ENCODE data around the gene SRL. TPM values are rescaled to one million over a fixed set of nuclear protein-coding genes. Genes with fewer than 3 reads are reported as not detected.

The SRL gene
- total and polyA plus RNA-seq, 2 of the 13 experiments (the other 11 are each of a cell fraction or from before 2014, with no cell fraction given), result 0.05 TPM; not detected in 1

GRCh38 chr16:4183237-4184037 lies 58.4 kb downstream of the SRL start (continued):
- TF ChIP-seq ETS1 (CRISPR knock-in tag; IDR thresholded peaks at IDR 0.05), result no peak
- no peak for TF ChIP-seq ZNF720 (CRISPR knock-in tag; IDR thresholded peaks at IDR 0.05)
- TF ChIP-seq JUN (CRISPR knock-in tag; IDR thresholded peaks at IDR 0.05), result no peak
- TF ChIP-seq NR1H2 (CRISPR knock-in tag; IDR thresholded peaks at IDR 0.05; ENCODE audit: borderline replicate concordance, low read depth), result peak; percentile 22; the same call in 1 of the 2 replicates
- no peak for TF ChIP-seq ZNF839 (CRISPR knock-in tag; IDR thresholded peaks at IDR 0.05; ENCODE audit: borderline replicate concordance)
- no peak for TF ChIP-seq STAT5B (CRISPR knock-in tag; IDR thresholded peaks at IDR 0.05)
- 0 out of 2 replicates have a peak, but pooled peaks have one; percentile 36 for TF ChIP-seq ZNF747 (CRISPR knock-in tag; IDR thresholded peaks at IDR 0.05; ENCODE audit: borderline replicate concordance)
- TF ChIP-seq KAT7 (CRISPR knock-in tag; IDR thresholded peaks at IDR 0.05; ENCODE audit: borderline replicate concordance), result peak; percentile 88; the same call in 1 of the 2 replicates
- TF ChIP-seq, protein P1, sequence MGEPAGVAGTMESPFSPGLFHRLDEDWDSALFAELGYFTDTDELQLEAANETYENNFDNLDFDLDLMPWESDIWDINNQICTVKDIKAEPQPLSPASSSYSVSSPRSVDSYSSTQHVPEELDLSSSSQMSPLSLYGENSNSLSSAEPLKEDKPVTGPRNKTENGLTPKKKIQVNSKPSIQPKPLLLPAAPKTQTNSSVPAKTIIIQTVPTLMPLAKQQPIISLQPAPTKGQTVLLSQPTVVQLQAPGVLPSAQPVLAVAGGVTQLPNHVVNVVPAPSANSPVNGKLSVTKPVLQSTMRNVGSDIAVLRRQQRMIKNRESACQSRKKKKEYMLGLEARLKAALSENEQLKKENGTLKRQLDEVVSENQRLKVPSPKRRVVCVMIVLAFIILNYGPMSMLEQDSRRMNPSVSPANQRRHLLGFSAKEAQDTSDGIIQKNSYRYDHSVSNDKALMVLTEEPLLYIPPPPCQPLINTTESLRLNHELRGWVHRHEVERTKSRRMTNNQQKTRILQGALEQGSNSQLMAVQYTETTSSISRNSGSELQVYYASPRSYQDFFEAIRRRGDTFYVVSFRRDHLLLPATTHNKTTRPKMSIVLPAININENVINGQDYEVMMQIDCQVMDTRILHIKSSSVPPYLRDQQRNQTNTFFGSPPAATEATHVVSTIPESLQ (CRISPR knock-in tag; conservative IDR thresholded peaks at IDR 0.05), result no peak
- TF ChIP-seq ZNF235 (CRISPR knock-in tag; IDR thresholded peaks at IDR 0.05; ENCODE audit: borderline replicate concordance), result peak; percentile 89; the same call in 1 of the 2 replicates
- TF ChIP-seq KDM5A (IDR thresholded peaks at IDR 0.05; ENCODE audit: borderline replicate concordance, low read length), result no peak; the same call in 1 of the 2 replicates
- no peak for TF ChIP-seq ZEB1 (IDR thresholded peaks at IDR 0.05; ENCODE audit: insufficient replicate concordance, low read depth)
- peak; percentile 30; the same call in 1 of the 2 replicates for TF ChIP-seq ETV6 (CRISPR knock-in tag; conservative IDR thresholded peaks at IDR 0.05)
- peak; percentile 73; the same call in 1 of the 2 replicates for TF ChIP-seq WIZ (CRISPR knock-in tag; IDR thresholded peaks at IDR 0.05)
- TF ChIP-seq SP2 (CRISPR knock-in tag; IDR thresholded peaks at IDR 0.05), result peak; percentile 44; the same call in 1 of the 2 replicates
- TF ChIP-seq HOXA9 (CRISPR knock-in tag; IDR thresholded peaks at IDR 0.05; ENCODE audit: borderline replicate concordance), result no peak
- TF ChIP-seq SOX5 (CRISPR knock-in tag; IDR thresholded peaks at IDR 0.05; ENCODE audit: borderline replicate concordance), result no peak
- TF ChIP-seq TOPORS (CRISPR knock-in tag; IDR thresholded peaks at IDR 0.05), result peak; percentile 96
- TF ChIP-seq KDM6A (CRISPR knock-in tag; IDR thresholded peaks at IDR 0.05; ENCODE audit: low read depth), result no peak
- peak; percentile 74 for TF ChIP-seq ZBTB2 (CRISPR knock-in tag; IDR thresholded peaks at IDR 0.05; ENCODE audit: low read depth)
- TF ChIP-seq ZNF678 (CRISPR knock-in tag; IDR thresholded peaks at IDR 0.05), result no peak
- TF ChIP-seq ZNF691 (CRISPR knock-in tag; IDR thresholded peaks at IDR 0.05; ENCODE audit: borderline replicate concordance, low read depth), result no peak
- no peak for TF ChIP-seq ZNF652 (CRISPR knock-in tag; IDR thresholded peaks at IDR 0.05; ENCODE audit: borderline replicate concordance, low read depth)
- TF ChIP-seq ZNF460 (CRISPR knock-in tag; IDR thresholded peaks at IDR 0.05; ENCODE audit: borderline replicate concordance), result no peak

All from HepG2 (cell line).